ENCODE data around the gene MND1.

DNA sequence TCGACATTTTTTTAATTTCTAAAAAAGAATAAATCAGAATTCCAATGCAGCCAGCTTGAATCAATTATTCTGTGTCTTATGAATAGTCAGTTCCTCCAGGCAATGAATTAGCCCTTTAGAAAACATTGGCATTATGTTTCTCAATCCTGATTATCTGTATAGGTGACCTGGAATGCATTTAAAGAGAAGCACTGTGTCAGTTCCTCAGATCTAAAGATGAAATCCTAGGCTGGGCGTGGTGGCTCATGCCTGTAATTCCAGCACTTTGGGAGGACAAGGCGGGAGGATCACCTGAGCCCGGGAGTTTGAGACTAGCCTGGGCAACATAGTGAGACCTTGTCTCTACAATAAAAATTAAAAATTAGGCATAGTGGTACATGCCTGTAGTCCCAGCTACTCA is 43.5 kb downstream of the MND1 start:
- TF ChIP-seq EZH2phosphoT487 (IDR thresholded peaks at IDR 0.05; ENCODE audit: insufficient read depth, low read depth) (no peak), EZH2 (IDR thresholded peaks at IDR 0.05; ENCODE audit: insufficient read depth, poor library complexity, severe bottlenecking) (no peak)
